ENCODE data around the gene SIRT7. TPM values are rescaled to one million over a fixed set of nuclear protein-coding genes. Genes with fewer than 3 reads are reported as not detected.

The SIRT7 gene
- total RNA-seq, 1 experiment from 2014 or later, result 24.2 TPM

GRCh38 chr17:81926451-81927151 lies 8.6 kb upstream of the SIRT7 start (continued):
- TF ChIP-seq, protein P1, sequence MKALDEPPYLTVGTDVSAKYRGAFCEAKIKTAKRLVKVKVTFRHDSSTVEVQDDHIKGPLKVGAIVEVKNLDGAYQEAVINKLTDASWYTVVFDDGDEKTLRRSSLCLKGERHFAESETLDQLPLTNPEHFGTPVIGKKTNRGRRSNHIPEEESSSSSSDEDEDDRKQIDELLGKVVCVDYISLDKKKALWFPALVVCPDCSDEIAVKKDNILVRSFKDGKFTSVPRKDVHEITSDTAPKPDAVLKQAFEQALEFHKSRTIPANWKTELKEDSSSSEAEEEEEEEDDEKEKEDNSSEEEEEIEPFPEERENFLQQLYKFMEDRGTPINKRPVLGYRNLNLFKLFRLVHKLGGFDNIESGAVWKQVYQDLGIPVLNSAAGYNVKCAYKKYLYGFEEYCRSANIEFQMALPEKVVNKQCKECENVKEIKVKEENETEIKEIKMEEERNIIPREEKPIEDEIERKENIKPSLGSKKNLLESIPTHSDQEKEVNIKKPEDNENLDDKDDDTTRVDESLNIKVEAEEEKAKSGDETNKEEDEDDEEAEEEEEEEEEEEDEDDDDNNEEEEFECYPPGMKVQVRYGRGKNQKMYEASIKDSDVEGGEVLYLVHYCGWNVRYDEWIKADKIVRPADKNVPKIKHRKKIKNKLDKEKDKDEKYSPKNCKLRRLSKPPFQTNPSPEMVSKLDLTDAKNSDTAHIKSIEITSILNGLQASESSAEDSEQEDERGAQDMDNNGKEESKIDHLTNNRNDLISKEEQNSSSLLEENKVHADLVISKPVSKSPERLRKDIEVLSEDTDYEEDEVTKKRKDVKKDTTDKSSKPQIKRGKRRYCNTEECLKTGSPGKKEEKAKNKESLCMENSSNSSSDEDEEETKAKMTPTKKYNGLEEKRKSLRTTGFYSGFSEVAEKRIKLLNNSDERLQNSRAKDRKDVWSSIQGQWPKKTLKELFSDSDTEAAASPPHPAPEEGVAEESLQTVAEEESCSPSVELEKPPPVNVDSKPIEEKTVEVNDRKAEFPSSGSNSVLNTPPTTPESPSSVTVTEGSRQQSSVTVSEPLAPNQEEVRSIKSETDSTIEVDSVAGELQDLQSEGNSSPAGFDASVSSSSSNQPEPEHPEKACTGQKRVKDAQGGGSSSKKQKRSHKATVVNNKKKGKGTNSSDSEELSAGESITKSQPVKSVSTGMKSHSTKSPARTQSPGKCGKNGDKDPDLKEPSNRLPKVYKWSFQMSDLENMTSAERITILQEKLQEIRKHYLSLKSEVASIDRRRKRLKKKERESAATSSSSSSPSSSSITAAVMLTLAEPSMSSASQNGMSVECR (CRISPR knock-in tag; IDR thresholded peaks at IDR 0.05; ENCODE audit: borderline replicate concordance), result peak; percentile 13; the same call in 1 of the 2 replicates
- TF ChIP-seq CDX4 (CRISPR knock-in tag; IDR thresholded peaks at IDR 0.05; ENCODE audit: borderline replicate concordance) (no peak), AR (CRISPR knock-in tag; IDR thresholded peaks at IDR 0.05) (no peak), MXD4 (CRISPR knock-in tag; IDR thresholded peaks at IDR 0.05; ENCODE audit: borderline replicate concordance) (no peak), ATF1 (CRISPR knock-in tag; IDR thresholded peaks at IDR 0.05) (no peak), KAT7 (CRISPR knock-in tag; IDR thresholded peaks at IDR 0.05; ENCODE audit: borderline replicate concordance) (peak; percentile 26; the same call in 1 of the 2 replicates), GTF2I (CRISPR knock-in tag; conservative IDR thresholded peaks at IDR 0.05) (no peak), TEAD4 (CRISPR knock-in tag; IDR thresholded peaks at IDR 0.05) (no peak), HMGA2 (CRISPR knock-in tag; IDR thresholded peaks at IDR 0.05) (no peak), ZNF671 (CRISPR knock-in tag; IDR thresholded peaks at IDR 0.05) (no peak), ZNF232 (CRISPR knock-in tag; IDR thresholded peaks at IDR 0.05) (no peak), GABPB1 (CRISPR knock-in tag; IDR thresholded peaks at IDR 0.05) (peak; percentile 31; the same call in 1 of the 2 replicates), ZNF121 (CRISPR knock-in tag; IDR thresholded peaks at IDR 0.05) (no peak), ZNF512 (CRISPR knock-in tag; IDR thresholded peaks at IDR 0.05; ENCODE audit: borderline replicate concordance) (no peak), MLX (CRISPR knock-in tag; IDR thresholded peaks at IDR 0.05) (no peak), HMGXB4 (CRISPR knock-in tag; IDR thresholded peaks at IDR 0.05) (no peak), E2F5 (CRISPR knock-in tag; IDR thresholded peaks at IDR 0.05) (no peak), EMX1 (CRISPR knock-in tag; IDR thresholded peaks at IDR 0.05) (no peak), SP1 (CRISPR knock-in tag; conservative IDR thresholded peaks at IDR 0.05) (no peak; the same call in 1 of the 2 replicates)
- TF ChIP-seq, protein P2, sequence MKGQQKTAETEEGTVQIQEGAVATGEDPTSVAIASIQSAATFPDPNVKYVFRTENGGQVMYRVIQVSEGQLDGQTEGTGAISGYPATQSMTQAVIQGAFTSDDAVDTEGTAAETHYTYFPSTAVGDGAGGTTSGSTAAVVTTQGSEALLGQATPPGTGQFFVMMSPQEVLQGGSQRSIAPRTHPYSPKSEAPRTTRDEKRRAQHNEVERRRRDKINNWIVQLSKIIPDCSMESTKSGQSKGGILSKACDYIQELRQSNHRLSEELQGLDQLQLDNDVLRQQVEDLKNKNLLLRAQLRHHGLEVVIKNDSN (CRISPR knock-in tag; IDR thresholded peaks at IDR 0.05), result no peak
- TF ChIP-seq, protein P3, sequence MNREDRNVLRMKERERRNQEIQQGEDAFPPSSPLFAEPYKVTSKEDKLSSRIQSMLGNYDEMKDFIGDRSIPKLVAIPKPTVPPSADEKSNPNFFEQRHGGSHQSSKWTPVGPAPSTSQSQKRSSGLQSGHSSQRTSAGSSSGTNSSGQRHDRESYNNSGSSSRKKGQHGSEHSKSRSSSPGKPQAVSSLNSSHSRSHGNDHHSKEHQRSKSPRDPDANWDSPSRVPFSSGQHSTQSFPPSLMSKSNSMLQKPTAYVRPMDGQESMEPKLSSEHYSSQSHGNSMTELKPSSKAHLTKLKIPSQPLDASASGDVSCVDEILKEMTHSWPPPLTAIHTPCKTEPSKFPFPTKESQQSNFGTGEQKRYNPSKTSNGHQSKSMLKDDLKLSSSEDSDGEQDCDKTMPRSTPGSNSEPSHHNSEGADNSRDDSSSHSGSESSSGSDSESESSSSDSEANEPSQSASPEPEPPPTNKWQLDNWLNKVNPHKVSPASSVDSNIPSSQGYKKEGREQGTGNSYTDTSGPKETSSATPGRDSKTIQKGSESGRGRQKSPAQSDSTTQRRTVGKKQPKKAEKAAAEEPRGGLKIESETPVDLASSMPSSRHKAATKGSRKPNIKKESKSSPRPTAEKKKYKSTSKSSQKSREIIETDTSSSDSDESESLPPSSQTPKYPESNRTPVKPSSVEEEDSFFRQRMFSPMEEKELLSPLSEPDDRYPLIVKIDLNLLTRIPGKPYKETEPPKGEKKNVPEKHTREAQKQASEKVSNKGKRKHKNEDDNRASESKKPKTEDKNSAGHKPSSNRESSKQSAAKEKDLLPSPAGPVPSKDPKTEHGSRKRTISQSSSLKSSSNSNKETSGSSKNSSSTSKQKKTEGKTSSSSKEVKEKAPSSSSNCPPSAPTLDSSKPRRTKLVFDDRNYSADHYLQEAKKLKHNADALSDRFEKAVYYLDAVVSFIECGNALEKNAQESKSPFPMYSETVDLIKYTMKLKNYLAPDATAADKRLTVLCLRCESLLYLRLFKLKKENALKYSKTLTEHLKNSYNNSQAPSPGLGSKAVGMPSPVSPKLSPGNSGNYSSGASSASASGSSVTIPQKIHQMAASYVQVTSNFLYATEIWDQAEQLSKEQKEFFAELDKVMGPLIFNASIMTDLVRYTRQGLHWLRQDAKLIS (CRISPR knock-in tag; IDR thresholded peaks at IDR 0.05; ENCODE audit: borderline replicate concordance), result no peak
